Uterus (tissue), 4 donors: ENCODE data around the gene GMDS. TPM values are rescaled to one million over a fixed set of nuclear protein-coding genes. Genes with fewer than 3 reads are reported as not detected.

ENCODE experiments used
- DNase-seq, 2 donors: peaks; one replicate each; pipeline ENCODE4 v3.0.0-alpha.2; 2019 to 2020
- H3K27ac ChIP-seq, 2 donors: fragments of 200-600 bp; sonication (generic); 1 replicate in 1 of 2; 2 replicates in 1 of 2; pipeline ENCODE4 v1.5.1; 2016 to 2018
- H3K27me3 ChIP-seq, 2 donors: fragments of 200-600 bp; sonication (generic); one replicate each; pipeline ENCODE4 v1.5.1; 2018 to 2019; ENCODE audit warnings: control low read depth in 1 of 2
- H3K36me3 ChIP-seq, 2 donors: fragments of 200-600 bp; sonication (generic); one replicate each; pipeline ENCODE4 v1.5.1; 2019; ENCODE audit warnings: control low read depth in 1 of 2
- H3K4me1 ChIP-seq, 2 donors: fragments of 200-600 bp; sonication (generic); one replicate each; pipeline ENCODE4 v1.5.1; 2018 to 2019; ENCODE audit warnings: control low read depth in 1 of 2
- H3K4me3 ChIP-seq, 2 donors: fragments of 200-600 bp; sonication (generic); 1 replicate in 1 of 2; 2 replicates in 1 of 2; pipeline ENCODE4 v1.5.1; 2018 to 2019; ENCODE audit warnings: mild to moderate bottlenecking in 1 of 2
- H3K9me3 ChIP-seq, 2 donors: fragments of 200-600 bp; sonication (generic); one replicate each; pipeline ENCODE4 v1.5.1; 2019; ENCODE audit warnings: control low read depth in 1 of 2
- CTCF ChIP-seq, 4 experiments: fragments of 200-600 bp in 2 of 4; fragments of 450-650 bp in 2 of 4; sonication (generic) in 2 of 4; IDR thresholded peaks; one replicate each; pipeline ENCODE4 v1.5.1; 2016 to 2019; ENCODE audit warnings: antibody characterized with exemption in 4 of 4, mild to moderate bottlenecking in 2 of 4, moderate library complexity in 1 of 4
- POLR2A ChIP-seq, 2 donors: fragments of 450-650 bp; IDR thresholded peaks; one replicate each; pipeline ENCODE4 v1.6.1; 2016; ENCODE audit warnings: antibody characterized with exemption in 2 of 2, mild to moderate bottlenecking in 1 of 2, moderate library complexity in 1 of 2
- intact Hi-C: fragments of 100-400 bp; cut with DNase I; formaldehyde crosslinking; loops from one replicate; pipeline ENCODE4 v1.15.1; 2023; ENCODE audit warnings: low total_unique reads
- total RNA-seq, 4 donors: library from RNA; depleted of rRNA in 3 of 4; stranded (reverse); fragments of >200 nt in 3 of 4; gene quantifications; one replicate each; pipeline versions ENCODE4 v1.1.0 to v1.2.4, GENCODE V29; 2014 to 2023
- donor health status: DM: yes; HTN: yes; CAD: no.

The GMDS gene
- total RNA-seq, 4 donors from 2014 or later: 5.3 to 17.4 (median 12.9) TPM

- peak overlapping the region; percentile 52 to 57 for H3K27ac ChIP-seq
- TF ChIP-seq CTCF (IDR thresholded peaks at IDR 0.05) (no peak), POLR2A (IDR thresholded peaks at IDR 0.05) (no peak)
Observed at GRCh38 chr6:2244261-2245102, 923 bp downstream of the GMDS start.

GRCh38 chr6:2242311-2242710 lies 3.1 kb downstream of the GMDS start:
- intact Hi-C loops: no loop called here
- no peak overlapping the region for H3K4me3 ChIP-seq
- no peaks in the 10 kb centered on the region for H3K27me3 ChIP-seq
- TF ChIP-seq CTCF (IDR thresholded peaks at IDR 0.05) (no peak), POLR2A (IDR thresholded peaks at IDR 0.05) (no peak)
- H3K36me3 ChIP-seq: no peaks in the 10 kb centered on the region
- H3K9me3 ChIP-seq: no peaks in the 10 kb centered on the region
- H3K4me1 ChIP-seq: no peaks in the 10 kb centered on the region
- DNase-seq: no peak
- no peak overlapping the region for H3K27ac ChIP-seq

More at GRCh38 chr6:2244261-2245102, 923 bp downstream of the GMDS start:
- no peaks in the 10 kb centered on the region for H3K36me3 ChIP-seq
- DNase-seq: no peak
- no peaks in the 10 kb centered on the region for H3K9me3 ChIP-seq
- no peaks in the 10 kb centered on the region for H3K4me1 ChIP-seq
- no peaks in the 10 kb centered on the region for H3K27me3 ChIP-seq
- intact Hi-C loops: no loop called here
- H3K4me3 ChIP-seq: peak overlapping the region; percentile 56 to 74

- H3K36me3 ChIP-seq: no peaks in the 10 kb centered on the region
- no peak overlapping the region for H3K27ac ChIP-seq
- no peak overlapping the region for H3K4me3 ChIP-seq
- H3K4me1 ChIP-seq: no peaks in the 10 kb centered on the region
- intact Hi-C loops: no loop called here
- DNase-seq: no peak
- TF ChIP-seq POLR2A (IDR thresholded peaks at IDR 0.05) (no peak), CTCF (IDR thresholded peaks at IDR 0.05) (no peak)
- H3K27me3 ChIP-seq: no peaks in the 10 kb centered on the region
- H3K9me3 ChIP-seq: no peaks in the 10 kb centered on the region
Observed at GRCh38 chr6:2240961-2241360, 4.4 kb downstream of the GMDS start.

GRCh38 chr6:2237001-2237400 lies 8.4 kb downstream of the GMDS start:
- H3K9me3 ChIP-seq: no peaks in the 10 kb centered on the region
- TF ChIP-seq POLR2A (IDR thresholded peaks at IDR 0.05): no peak
- no peak for TF ChIP-seq CTCF (IDR thresholded peaks at IDR 0.05)
- no peaks in the 10 kb centered on the region for H3K36me3 ChIP-seq
- no peak for DNase-seq
- intact Hi-C loops: no loop called here
- no peak overlapping the region for H3K27ac ChIP-seq
- H3K27me3 ChIP-seq: no peaks in the 10 kb centered on the region
- no peaks in the 10 kb centered on the region for H3K4me1 ChIP-seq
- no peak overlapping the region for H3K4me3 ChIP-seq

- Histone ChIP-seq H3K27me3 (no peaks in the 10 kb centered on the region), H3K4me1 (no peaks in the 10 kb centered on the region), H3K36me3 (no peaks in the 10 kb centered on the region), H3K27ac (no peak overlapping the region), H3K4me3 (no peak overlapping the region), H3K9me3 (no peaks in the 10 kb centered on the region)
- no peak for TF ChIP-seq POLR2A (IDR thresholded peaks at IDR 0.05)
- TF ChIP-seq CTCF (IDR thresholded peaks at IDR 0.05): no peak
- intact Hi-C loops: no loop called here
- DNase-seq: no peak
Observed at GRCh38 chr6:2235777-2236495, 9.5 kb downstream of the GMDS start.
